GM15510 (cell line): ENCODE data around the gene ERBIN.

Experiments
- POLR2A ChIP-seq: IDR thresholded peaks from 3 replicates; pipeline ENCODE4 v1.6.1; 2011; ENCODE audit warnings: borderline replicate concordance; ENCODE audit not compliant: insufficient read length; ENCODE audit errors: extremely low read depth

The ERBIN gene

GRCh38 chr5:66089384-66089783 is 163.0 kb downstream of the ERBIN start:
- no peak for TF ChIP-seq POLR2A

GRCh38 chr5:66100851-66101250 is 174.5 kb downstream of the ERBIN start:
- no peak for TF ChIP-seq POLR2A

- no peak for TF ChIP-seq POLR2A
Observed at GRCh38 chr5:66113160-66113559, 186.8 kb downstream of the ERBIN start.

GRCh38 chr5:66118304-66118703 is 191.9 kb downstream of the ERBIN start:
- no peak for TF ChIP-seq POLR2A

- no peak for TF ChIP-seq POLR2A
Observed at GRCh38 chr5:66122379-66123034, 196.1 kb downstream of the ERBIN start.

- no peak for TF ChIP-seq POLR2A
Observed at GRCh38 chr5:66129144-66129543, 202.8 kb downstream of the ERBIN start.

GRCh38 chr5:66130493-66130892 is 204.1 kb downstream of the ERBIN start:
- TF ChIP-seq POLR2A = no peak
